Cardiac fibroblast (primary cell): ENCODE data around the gene BCL3.

ENCODE experiments used
- DNase-seq, 2 donors: peaks; one replicate each; pipeline versions ENCODE4 v3.0.0 to v3.0.0-alpha.2; 2010; ENCODE audit warnings: low read depth in 2 of 2
- H3K4me3 ChIP-seq, 2 donors: replicated peaks in 1 of 2; 1 replicate in 1 of 2; 2 replicates in 1 of 2; pipeline ENCODE4 v1.5.1; 2011; ENCODE audit warnings: low read depth in 2 of 2, low read length in 2 of 2, mild to moderate bottlenecking in 2 of 2, moderate library complexity in 1 of 2
- TF ChIP-seq, protein P1 (sequence below): IDR thresholded peaks from one replicate; pipeline ENCODE4 v1.5.1; 2011; ENCODE audit warnings: low read depth, mild to moderate bottlenecking, low read length, inconsistent platforms

BCL3 gene

DNA sequence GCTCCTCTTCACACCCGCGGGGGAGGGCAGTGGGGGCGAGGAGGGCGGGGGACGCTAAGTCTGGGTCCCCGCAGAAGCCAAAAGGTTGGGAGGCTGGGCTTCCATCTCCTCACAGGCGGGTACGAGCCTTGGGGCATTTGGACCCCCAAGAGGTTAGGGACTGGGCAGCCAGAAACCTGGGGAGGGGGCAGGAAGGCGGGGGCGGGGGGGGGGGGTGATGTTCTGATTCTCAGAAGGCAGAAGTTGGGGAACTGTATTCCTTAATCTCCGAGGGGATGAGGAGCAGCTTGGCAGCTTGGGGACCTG, 5.1 kb downstream of the BCL3 start:
- DNase-seq: no peak
- TF ChIP-seq, protein P1, sequence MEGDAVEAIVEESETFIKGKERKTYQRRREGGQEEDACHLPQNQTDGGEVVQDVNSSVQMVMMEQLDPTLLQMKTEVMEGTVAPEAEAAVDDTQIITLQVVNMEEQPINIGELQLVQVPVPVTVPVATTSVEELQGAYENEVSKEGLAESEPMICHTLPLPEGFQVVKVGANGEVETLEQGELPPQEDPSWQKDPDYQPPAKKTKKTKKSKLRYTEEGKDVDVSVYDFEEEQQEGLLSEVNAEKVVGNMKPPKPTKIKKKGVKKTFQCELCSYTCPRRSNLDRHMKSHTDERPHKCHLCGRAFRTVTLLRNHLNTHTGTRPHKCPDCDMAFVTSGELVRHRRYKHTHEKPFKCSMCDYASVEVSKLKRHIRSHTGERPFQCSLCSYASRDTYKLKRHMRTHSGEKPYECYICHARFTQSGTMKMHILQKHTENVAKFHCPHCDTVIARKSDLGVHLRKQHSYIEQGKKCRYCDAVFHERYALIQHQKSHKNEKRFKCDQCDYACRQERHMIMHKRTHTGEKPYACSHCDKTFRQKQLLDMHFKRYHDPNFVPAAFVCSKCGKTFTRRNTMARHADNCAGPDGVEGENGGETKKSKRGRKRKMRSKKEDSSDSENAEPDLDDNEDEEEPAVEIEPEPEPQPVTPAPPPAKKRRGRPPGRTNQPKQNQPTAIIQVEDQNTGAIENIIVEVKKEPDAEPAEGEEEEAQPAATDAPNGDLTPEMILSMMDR: no peak
- H3K4me3 ChIP-seq: peak overlapping the region; percentile 44 to 54

DNA sequence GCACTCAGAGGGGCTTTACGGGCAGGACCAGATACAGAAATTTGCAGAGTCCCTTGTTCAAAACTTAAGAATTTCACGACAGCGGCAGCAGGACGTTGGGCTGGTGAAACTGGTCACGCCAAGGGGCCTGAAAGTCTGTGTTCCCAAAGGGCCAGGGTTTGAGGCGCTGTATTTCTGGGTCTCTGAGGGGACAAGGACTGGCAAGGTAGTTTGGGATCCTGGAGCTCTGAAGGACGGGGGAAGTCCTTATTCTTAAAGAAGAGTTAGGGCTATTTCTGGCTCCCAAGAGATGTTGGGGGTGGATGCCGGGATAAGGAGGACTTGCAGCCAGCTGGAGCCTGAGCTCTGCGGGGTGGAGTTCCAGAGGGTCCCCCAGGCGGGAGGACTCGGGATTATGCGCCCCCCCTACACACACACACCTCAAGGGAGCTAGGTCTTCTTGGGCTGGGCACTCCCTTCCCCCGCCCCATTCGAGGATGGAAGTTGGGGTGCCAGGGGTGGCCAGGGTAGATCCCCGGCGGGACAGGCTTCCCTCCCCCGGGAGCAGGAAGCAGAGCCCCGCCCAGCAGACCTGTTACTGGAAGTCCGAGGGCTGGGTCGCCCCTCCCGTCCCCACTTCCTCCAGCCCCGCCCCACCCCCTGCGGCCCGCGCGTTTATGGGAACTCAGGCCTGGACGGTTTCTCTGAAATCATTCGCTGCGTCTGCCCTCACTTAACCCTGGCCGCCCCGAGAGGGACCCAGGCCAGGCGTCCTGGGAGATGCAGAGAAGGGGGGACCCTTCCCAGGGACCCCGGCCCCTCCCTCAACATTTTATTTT, 5.6 kb downstream of the BCL3 start:
- peak; percentile 89 to 96 for DNase-seq
- TF ChIP-seq, protein P1: no peak
- peak overlapping the region; percentile 44 to 54 for H3K4me3 ChIP-seq

DNA sequence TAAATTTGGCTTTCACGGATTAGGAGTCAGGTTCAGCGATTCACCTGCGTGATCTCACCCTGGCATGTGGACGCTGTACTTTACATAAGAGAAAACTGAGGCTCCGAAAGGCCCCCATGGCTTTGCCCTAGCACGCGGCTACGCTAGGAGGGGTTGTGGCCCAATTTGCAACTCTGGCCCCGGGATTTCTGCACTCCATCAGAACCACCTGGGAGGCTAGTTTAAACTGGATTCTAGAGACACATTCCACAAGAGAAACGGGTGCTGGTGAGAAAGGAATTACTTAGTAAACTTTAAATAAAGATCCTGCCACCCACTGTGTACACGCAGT, 6.2 kb downstream of the BCL3 start:
- TF ChIP-seq, protein P1: no peak
- peak overlapping the region; percentile 13 to 33 for H3K4me3 ChIP-seq
- DNase-seq: no peak

DNA sequence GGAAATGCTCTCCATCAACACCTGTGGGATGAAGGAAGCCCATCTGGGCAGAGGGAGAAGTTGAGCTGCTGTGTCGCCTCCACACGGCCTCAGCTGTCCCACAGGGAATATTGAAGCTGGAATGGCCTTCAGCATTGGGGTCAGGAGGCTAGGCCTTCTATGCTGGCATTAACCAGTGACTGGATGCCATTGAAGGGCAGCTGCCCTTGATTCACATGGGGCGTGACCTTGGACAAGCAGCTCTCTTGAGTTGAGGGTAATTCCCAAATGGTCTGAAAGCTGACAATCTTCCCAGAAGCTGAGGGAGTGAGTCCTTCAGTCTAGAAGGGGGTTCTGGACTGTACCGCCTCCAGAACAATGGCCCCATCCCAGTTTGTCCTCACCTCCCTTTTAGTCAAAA, 6.7 kb downstream of the BCL3 start:
- no peak for DNase-seq
- no peak overlapping the region for H3K4me3 ChIP-seq
- TF ChIP-seq, protein P1: no peak

DNA sequence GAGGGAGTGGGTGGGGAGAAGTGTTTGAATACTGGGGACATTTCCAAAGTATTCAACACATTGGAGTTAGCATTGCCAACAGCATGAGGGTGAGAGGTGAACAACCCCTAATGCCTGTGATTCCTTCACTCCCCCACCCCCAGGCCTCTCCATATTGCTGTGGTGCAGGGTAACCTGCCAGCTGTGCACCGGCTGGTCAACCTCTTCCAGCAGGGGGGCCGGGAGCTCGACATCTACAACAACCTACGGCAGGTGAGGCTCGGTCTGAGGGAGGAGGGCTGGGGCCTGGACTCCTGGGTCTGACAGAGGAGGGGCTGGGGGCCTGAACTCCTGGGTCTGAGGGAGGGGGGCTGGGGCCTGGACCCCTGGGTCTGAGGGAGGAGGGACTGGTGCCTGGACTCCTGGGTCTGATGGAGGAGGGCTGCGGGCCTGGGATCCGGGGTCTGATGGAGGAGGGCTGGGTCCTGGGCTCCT, 7.6 kb downstream of the BCL3 start:
- TF ChIP-seq, protein P1: no peak
- no peak overlapping the region for H3K4me3 ChIP-seq
- DNase-seq: peak in 1 of 2 donors; percentile 49

DNA sequence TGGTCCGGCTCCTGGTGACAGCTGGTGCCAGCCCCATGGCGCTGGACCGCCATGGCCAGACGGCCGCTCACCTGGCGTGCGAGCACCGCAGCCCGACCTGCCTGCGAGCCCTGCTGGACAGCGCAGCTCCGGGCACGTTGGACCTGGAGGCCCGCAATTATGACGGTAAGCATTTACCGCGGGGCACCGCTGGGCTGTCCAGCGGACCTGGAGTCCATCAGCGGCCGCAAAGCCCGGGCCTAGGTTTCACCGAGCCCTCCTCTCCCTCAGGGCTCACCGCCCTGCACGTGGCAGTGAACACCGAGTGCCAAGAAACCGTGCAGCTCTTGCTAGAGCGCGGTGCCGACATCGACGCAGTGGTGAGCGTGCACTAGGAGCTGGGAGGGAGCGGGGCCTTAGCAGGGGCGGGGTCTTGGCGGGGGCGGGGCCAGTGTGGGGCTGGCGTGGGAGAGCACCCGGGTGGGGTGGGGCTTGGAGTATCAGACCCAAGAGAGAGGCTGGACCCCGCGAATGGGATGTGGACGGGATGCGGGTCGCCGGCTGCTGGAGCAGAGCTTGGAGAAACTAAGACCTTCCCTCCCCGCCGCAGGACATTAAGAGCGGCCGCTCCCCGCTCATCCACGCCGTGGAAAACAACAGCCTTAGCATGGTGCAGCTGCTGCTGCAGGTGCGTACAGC, 8.7 kb downstream of the BCL3 start:
- peak overlapping the region; percentile 40 to 55 for H3K4me3 ChIP-seq
- TF ChIP-seq, protein P1: no peak

More for the DNA sequence above, 8.7 kb downstream of the BCL3 start:
- peak; percentile 72 to 93 for DNase-seq
